HCT116 (cell line): ENCODE results near the gene CLCN5. TPM values are rescaled to one million over a fixed set of nuclear protein-coding genes. Genes with fewer than 3 reads are reported as not detected.

Experiments
- ATAC-seq: fragments of 200-7000 bp; cut with Tn5 transposase; 2 replicates; pipeline ENCODE4 v1.9.1; 2020; ENCODE audit warnings: mild to moderate bottlenecking, moderate library complexity
- BruUV-seq: library from RNA; stranded (reverse); fragments of 400-500 nt; replicated peaks from 2 replicates; lab custom pipeline; 2021; lab: Mats Ljungman, UMichigan
- CTCF ChIA-PET: fragments of 300-600 bp; sonication (Branson Sonifier 250); formaldehyde crosslinking; loops from one replicate; lab custom pipeline; 2021; ENCODE audit warnings: antibody characterized with exemption; lab: Charles Lee
- POLR2A ChIA-PET: fragments of 300-600, 350-600 bp; sonication (Branson Sonifier 250); formaldehyde crosslinking; loops from one replicate; lab custom pipeline; 2021; ENCODE audit warnings: antibody characterized with exemption; lab: Charles Lee
- RAD21 ChIA-PET, 2 experiments: fragments of 300-600 bp; sonication (Branson Sonifier 250); formaldehyde crosslinking; loops; one replicate each; lab custom pipeline; 2023; ENCODE audit warnings: low total read pairs in 2 of 2; ENCODE audit not compliant: uncharacterized antibody in 2 of 2, unreplicated experiment in 2 of 2, low non-redundant PET in 1 of 2; lab: Charles Lee
- DNase-seq: peaks from one replicate; pipeline ENCODE4 v3.0.0-alpha.2; 2010; ENCODE audit warnings: low read depth, low spot score
- H2AFZ ChIP-seq: fragments of 200-600 bp; shearing (Covaris generic), sonication (generic); 2 replicates; pipeline ENCODE4 v1.6.1; 2017; ENCODE audit warnings: low read depth, mixed run types, mixed read lengths, antibody characterized with exemption, low read length; ENCODE audit not compliant: poor library complexity, severe bottlenecking
- H3K27ac ChIP-seq: 2 replicates; pipeline ENCODE4 v1.5.1; 2012; ENCODE audit warnings: low read depth, low read length
- H3K27me3 ChIP-seq: fragments of 200-600 bp; sonication (generic); 2 replicates; pipeline ENCODE4 v1.6.1; 2016; ENCODE audit warnings: mixed run types, low read length, mixed read lengths; ENCODE audit not compliant: insufficient read depth
- H3K36me3 ChIP-seq, 2 experiments: fragments of 200-500 bp in 1 of 2; fragments of 200-600 bp in 1 of 2; sonication (Bioruptor generic) in 1 of 2; sonication (generic) in 1 of 2; 2 replicates each; pipeline versions ENCODE4 v1.5.1 to v1.6.1; 2014 to 2016; ENCODE audit warnings: low read length in 2 of 2, inconsistent platforms in 1 of 2, mixed read lengths in 1 of 2, mixed run types in 1 of 2; ENCODE audit not compliant: insufficient read depth in 2 of 2, control insufficient read depth in 1 of 2
- H3K4me1 ChIP-seq, 2 experiments: fragments of 200-600 bp in 1 of 2; sonication (generic) in 1 of 2; 2 replicates each; pipeline versions ENCODE4 v1.5.1 to v1.6.1; 2012 to 2017; ENCODE audit warnings: low read length in 2 of 2, inconsistent platforms in 1 of 2, mild to moderate bottlenecking in 1 of 2, mixed read lengths in 1 of 2, mixed run types in 1 of 2, moderate library complexity in 1 of 2; ENCODE audit not compliant: insufficient read depth in 2 of 2, control insufficient read depth in 1 of 2
- H3K4me2 ChIP-seq: fragments of 200-600 bp; sonication (generic); 2 replicates; pipeline ENCODE4 v1.6.1; 2017; ENCODE audit warnings: mixed run types, low read length, mixed read lengths
- H3K4me3 ChIP-seq, 2 experiments: fragments of 200-600 bp in 1 of 2; sonication (generic) in 1 of 2; replicated peaks in 1 of 2; 2 replicates each; pipeline ENCODE4 v1.5.1; 2011 to 2016; ENCODE audit warnings: low read length in 2 of 2, control low read depth in 1 of 2, low read depth in 1 of 2, mild to moderate bottlenecking in 1 of 2, mixed read lengths in 1 of 2, mixed run types in 1 of 2
- H3K79me2 ChIP-seq: fragments of 200-600 bp; sonication (generic); 2 replicates; pipeline ENCODE4 v1.6.1; 2017; ENCODE audit warnings: mild to moderate bottlenecking, mixed run types, low read length, moderate library complexity, mixed read lengths; ENCODE audit not compliant: insufficient read depth
- H3K9ac ChIP-seq: fragments of 200-600 bp; sonication (generic); 2 replicates; pipeline ENCODE4 v1.6.1; 2016; ENCODE audit warnings: low read length, mixed read lengths
- H3K9me2 ChIP-seq: fragments of 200-600 bp; sonication (generic), shearing (Covaris generic); 2 replicates; pipeline ENCODE4 v1.6.1; 2017; ENCODE audit warnings: mixed run types, mild to moderate bottlenecking, moderate library complexity; ENCODE audit not compliant: insufficient read depth
- H3K9me3 ChIP-seq, 2 experiments: fragments of 200-500 bp in 1 of 2; fragments of 200-600 bp in 1 of 2; sonication (Bioruptor generic) in 1 of 2; sonication (generic) in 1 of 2; 2 replicates each; pipeline ENCODE4 v1.6.1; 2014 to 2017; ENCODE audit warnings: low read length in 2 of 2, mixed read lengths in 2 of 2, inconsistent platforms in 1 of 2, low read depth in 1 of 2, mild to moderate bottlenecking in 1 of 2, mixed run types in 1 of 2, moderate library complexity in 1 of 2; ENCODE audit not compliant: control insufficient read depth in 1 of 2, insufficient read depth in 1 of 2
- H4K20me1 ChIP-seq: fragments of 200-600 bp; sonication (generic), shearing (Covaris generic); 2 replicates; pipeline ENCODE4 v1.6.1; 2017; ENCODE audit warnings: mixed run types, mild to moderate bottlenecking, moderate library complexity; ENCODE audit not compliant: insufficient read depth
- ATF3 ChIP-seq: IDR thresholded peaks from 2 replicates; pipeline ENCODE4 v1.6.1; 2012
- CBX3 ChIP-seq: IDR thresholded peaks from 2 replicates; pipeline ENCODE4 v1.6.1; 2012; ENCODE audit warnings: low read depth
- CEBPB ChIP-seq: IDR thresholded peaks from 2 replicates; pipeline ENCODE4 v1.6.1; 2012; ENCODE audit warnings: low read depth
- ELF1 ChIP-seq: IDR thresholded peaks from 2 replicates; pipeline ENCODE4 v1.6.1; 2012; ENCODE audit warnings: low read depth, borderline replicate concordance
- JUND ChIP-seq: IDR thresholded peaks from 2 replicates; pipeline ENCODE4 v1.6.1; 2012
- POLR2A ChIP-seq: IDR thresholded peaks from 2 replicates; pipeline ENCODE4 v1.7.0; 2011; ENCODE audit warnings: borderline replicate concordance; ENCODE audit not compliant: insufficient read depth, insufficient read length; ENCODE audit errors: extremely low read depth
- POLR2AphosphoS5 ChIP-seq: IDR thresholded peaks from 2 replicates; pipeline ENCODE4 v1.6.1; 2011; ENCODE audit warnings: mild to moderate bottlenecking, low read depth, low read length, moderate library complexity
- SIN3A ChIP-seq: IDR thresholded peaks from 2 replicates; pipeline ENCODE4 v1.6.1; 2012; ENCODE audit warnings: low read depth
- SP1 ChIP-seq: IDR thresholded peaks from 2 replicates; pipeline ENCODE4 v1.6.1; 2012; ENCODE audit warnings: low read depth
- SRF ChIP-seq: IDR thresholded peaks from 2 replicates; pipeline ENCODE4 v1.6.1; 2012; ENCODE audit warnings: low read depth
- TCF7L2 ChIP-seq: IDR thresholded peaks from 2 replicates; pipeline ENCODE4 v1.7.0; 2011; ENCODE audit warnings: borderline replicate concordance, inconsistent platforms; ENCODE audit not compliant: insufficient read depth, insufficient read length; ENCODE audit errors: extremely low read depth
- ZNF274 ChIP-seq: fragments of 200-500 bp; sonication (Bioruptor generic); IDR thresholded peaks from 2 replicates; pipeline ENCODE4 v1.6.1; 2014; ENCODE audit warnings: mild to moderate bottlenecking, low read depth, low read length, inconsistent platforms
- intact Hi-C: fragments of 100-400 bp; cut with micrococcal nuclease; formaldehyde crosslinking; loops from 2 replicates; pipeline ENCODE4 v1.10.0; 2022
- total RNA-seq: library from RNA; stranded (reverse); gene quantifications from one replicate; pipeline ENCODE4 v1.2.1, GENCODE V29; 2021; ENCODE audit not compliant: unreplicated experiment
- TF ChIP-seq, protein P1 (sequence below): IDR thresholded peaks from 2 replicates; pipeline ENCODE4 v1.6.1; 2011; ENCODE audit warnings: mild to moderate bottlenecking, low read length, moderate library complexity; ENCODE audit not compliant: insufficient replicate concordance; ENCODE audit errors: extremely low read depth
- TF ChIP-seq, protein P2 (sequence below), 3 experiments: fragments of 200-600 bp in 1 of 3; sonication (generic) in 1 of 3; IDR thresholded peaks in 2 of 3; conservative IDR thresholded peaks in 1 of 3; 2 replicates each; pipeline ENCODE4 v1.5.1; 2012 to 2017; ENCODE audit warnings: low read depth in 2 of 3, low read length in 2 of 3, antibody characterized with exemption in 1 of 3, borderline replicate concordance in 1 of 3, control low read depth in 1 of 3, mild to moderate bottlenecking in 1 of 3, mixed read lengths in 1 of 3, mixed run types in 1 of 3, moderate library complexity in 1 of 3; ENCODE audit not compliant: insufficient read depth in 1 of 3

CLCN5 gene
- total RNA-seq, 1 experiment from 2014 or later, result 6.1 TPM

- Histone ChIP-seq H3K27me3 (no peaks in the 10 kb centered on the region), H3K27ac (no peak overlapping the region), H3K36me3 (no peaks in the 10 kb centered on the region), H3K79me2 (no peaks in the 10 kb centered on the region)
- POLR2A ChIA-PET, result no interaction called here
- no peak for ATAC-seq
- TF ChIP-seq ZNF274, result no peak
- TF ChIP-seq, protein P1, sequence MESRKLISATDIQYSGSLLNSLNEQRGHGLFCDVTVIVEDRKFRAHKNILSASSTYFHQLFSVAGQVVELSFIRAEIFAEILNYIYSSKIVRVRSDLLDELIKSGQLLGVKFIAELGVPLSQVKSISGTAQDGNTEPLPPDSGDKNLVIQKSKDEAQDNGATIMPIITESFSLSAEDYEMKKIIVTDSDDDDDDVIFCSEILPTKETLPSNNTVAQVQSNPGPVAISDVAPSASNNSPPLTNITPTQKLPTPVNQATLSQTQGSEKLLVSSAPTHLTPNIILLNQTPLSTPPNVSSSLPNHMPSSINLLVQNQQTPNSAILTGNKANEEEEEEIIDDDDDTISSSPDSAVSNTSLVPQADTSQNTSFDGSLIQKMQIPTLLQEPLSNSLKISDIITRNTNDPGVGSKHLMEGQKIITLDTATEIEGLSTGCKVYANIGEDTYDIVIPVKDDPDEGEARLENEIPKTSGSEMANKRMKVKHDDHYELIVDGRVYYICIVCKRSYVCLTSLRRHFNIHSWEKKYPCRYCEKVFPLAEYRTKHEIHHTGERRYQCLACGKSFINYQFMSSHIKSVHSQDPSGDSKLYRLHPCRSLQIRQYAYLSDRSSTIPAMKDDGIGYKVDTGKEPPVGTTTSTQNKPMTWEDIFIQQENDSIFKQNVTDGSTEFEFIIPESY, result no peak
- TF ChIP-seq, all 23 proteins: peak for 0
- H3K9me2 ChIP-seq, result no peaks in the 10 kb centered on the region
- no peaks in the 10 kb centered on the region for H4K20me1 ChIP-seq
- BruUV-seq, result no TSS peak
- no peak overlapping the region for H3K4me2 ChIP-seq
- RAD21 ChIA-PET, result no interaction called here
- CTCF ChIA-PET, result no interaction called here
- no peaks in the 10 kb centered on the region for H3K4me1 ChIP-seq
- H3K9me3 ChIP-seq, result no peaks in the 10 kb centered on the region
- no peak for DNase-seq
- intact Hi-C loops, result no loop called here
- H2AFZ ChIP-seq, result no peak overlapping the region
- no peak overlapping the region for H3K4me3 ChIP-seq
- H3K9ac ChIP-seq, result no peak overlapping the region
These were observed 193.6 kb downstream of the CLCN5 start for GRCh38 chrX:50115973-50116372.

- Histone ChIP-seq H2AFZ (no peak overlapping the region), H4K20me1 (no peaks in the 10 kb centered on the region), H3K9me3 (no peaks in the 10 kb centered on the region), H3K79me2 (no peaks in the 10 kb centered on the region), H3K27ac (no peak overlapping the region), H3K36me3 (no peaks in the 10 kb centered on the region), H3K4me1 (no peaks in the 10 kb centered on the region), H3K27me3 (no peaks in the 10 kb centered on the region), H3K9ac (no peak overlapping the region), H3K4me2 (no peak overlapping the region), H3K9me2 (no peaks in the 10 kb centered on the region), H3K4me3 (no peak overlapping the region)
- RAD21 ChIA-PET, result no interaction called here
- CTCF ChIA-PET, result no interaction called here
- DNase-seq (no peak), ATAC-seq (no peak)
- no TSS peak for BruUV-seq
- intact Hi-C loops, result no loop called here
- POLR2A ChIA-PET, result no interaction called here
- TF ChIP-seq ATF3, result no peak
- no peak for TF ChIP-seq SP1
- no peak for TF ChIP-seq ELF1
- TF ChIP-seq CEBPB, result no peak
- no peak for TF ChIP-seq SIN3A
- TF ChIP-seq, protein P2, sequence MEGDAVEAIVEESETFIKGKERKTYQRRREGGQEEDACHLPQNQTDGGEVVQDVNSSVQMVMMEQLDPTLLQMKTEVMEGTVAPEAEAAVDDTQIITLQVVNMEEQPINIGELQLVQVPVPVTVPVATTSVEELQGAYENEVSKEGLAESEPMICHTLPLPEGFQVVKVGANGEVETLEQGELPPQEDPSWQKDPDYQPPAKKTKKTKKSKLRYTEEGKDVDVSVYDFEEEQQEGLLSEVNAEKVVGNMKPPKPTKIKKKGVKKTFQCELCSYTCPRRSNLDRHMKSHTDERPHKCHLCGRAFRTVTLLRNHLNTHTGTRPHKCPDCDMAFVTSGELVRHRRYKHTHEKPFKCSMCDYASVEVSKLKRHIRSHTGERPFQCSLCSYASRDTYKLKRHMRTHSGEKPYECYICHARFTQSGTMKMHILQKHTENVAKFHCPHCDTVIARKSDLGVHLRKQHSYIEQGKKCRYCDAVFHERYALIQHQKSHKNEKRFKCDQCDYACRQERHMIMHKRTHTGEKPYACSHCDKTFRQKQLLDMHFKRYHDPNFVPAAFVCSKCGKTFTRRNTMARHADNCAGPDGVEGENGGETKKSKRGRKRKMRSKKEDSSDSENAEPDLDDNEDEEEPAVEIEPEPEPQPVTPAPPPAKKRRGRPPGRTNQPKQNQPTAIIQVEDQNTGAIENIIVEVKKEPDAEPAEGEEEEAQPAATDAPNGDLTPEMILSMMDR (IDR thresholded peaks at IDR 0.05 in 2 of 3, conservative IDR thresholded peaks at IDR 0.05 in 1 of 3; ENCODE audit: borderline replicate concordance in 1 of 3, insufficient read depth in 1 of 3, low read depth in 2 of 3, low read length in 2 of 3), result no peak
- TF ChIP-seq POLR2AphosphoS5, result no peak
- TF ChIP-seq JUND, result no peak
- TF ChIP-seq TCF7L2, result no peak
- TF ChIP-seq SRF, result no peak
- TF ChIP-seq CBX3, result no peak
- TF ChIP-seq, protein P1, result no peak
- TF ChIP-seq ZNF274, result no peak
- TF ChIP-seq POLR2A, result no peak
These were observed 195.1 kb downstream of the CLCN5 start for GRCh38 chrX:50117476-50117875.
